Measurements from ENCODE around the gene SLC38A3.

DNA sequence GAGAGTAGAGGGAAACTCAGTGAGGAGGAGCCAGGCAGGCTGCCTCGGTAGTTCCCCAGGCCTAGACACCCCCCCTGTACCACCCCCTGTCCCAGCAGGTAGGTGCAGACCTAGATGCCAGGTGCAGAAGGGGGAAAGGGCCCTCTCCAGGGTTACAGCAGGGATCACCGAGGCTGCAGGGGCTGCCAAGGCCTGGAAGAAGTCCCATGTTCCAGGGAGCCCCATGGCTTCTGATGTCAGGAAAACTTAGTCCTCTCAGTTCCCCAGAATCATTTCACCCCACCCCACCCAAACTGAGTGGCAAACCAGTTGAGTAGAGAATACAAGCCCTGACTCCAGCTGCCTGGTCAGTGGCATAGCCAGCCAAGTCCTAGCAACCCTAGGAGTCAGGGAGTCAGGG lies 56.4 kb downstream of the SLC38A3 start:
- TF ChIP-seq, protein P1, sequence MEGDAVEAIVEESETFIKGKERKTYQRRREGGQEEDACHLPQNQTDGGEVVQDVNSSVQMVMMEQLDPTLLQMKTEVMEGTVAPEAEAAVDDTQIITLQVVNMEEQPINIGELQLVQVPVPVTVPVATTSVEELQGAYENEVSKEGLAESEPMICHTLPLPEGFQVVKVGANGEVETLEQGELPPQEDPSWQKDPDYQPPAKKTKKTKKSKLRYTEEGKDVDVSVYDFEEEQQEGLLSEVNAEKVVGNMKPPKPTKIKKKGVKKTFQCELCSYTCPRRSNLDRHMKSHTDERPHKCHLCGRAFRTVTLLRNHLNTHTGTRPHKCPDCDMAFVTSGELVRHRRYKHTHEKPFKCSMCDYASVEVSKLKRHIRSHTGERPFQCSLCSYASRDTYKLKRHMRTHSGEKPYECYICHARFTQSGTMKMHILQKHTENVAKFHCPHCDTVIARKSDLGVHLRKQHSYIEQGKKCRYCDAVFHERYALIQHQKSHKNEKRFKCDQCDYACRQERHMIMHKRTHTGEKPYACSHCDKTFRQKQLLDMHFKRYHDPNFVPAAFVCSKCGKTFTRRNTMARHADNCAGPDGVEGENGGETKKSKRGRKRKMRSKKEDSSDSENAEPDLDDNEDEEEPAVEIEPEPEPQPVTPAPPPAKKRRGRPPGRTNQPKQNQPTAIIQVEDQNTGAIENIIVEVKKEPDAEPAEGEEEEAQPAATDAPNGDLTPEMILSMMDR (IDR thresholded peaks at IDR 0.05 in 4 of 5, conservative IDR thresholded peaks at IDR 0.05 in 1 of 5), result no peak
- TF ChIP-seq POLR2A (IDR thresholded peaks at IDR 0.05), result no peak

Measured in gastrocnemius medialis (tissue), 4 donors.